GM19372 (cell line): ENCODE data around the gene SLC25A25.
"Not testable (repeated sequence)": the region's sequence is repeated elsewhere in the genome, so short reads cannot be mapped to it uniquely, and the experiment has no call there.

ENCODE experiments used
- ATAC-seq: cut with Tn5 transposase; IDR thresholded peaks from one replicate; pipeline ENCODE4 v1.9.1; 2021; ENCODE audit warnings: mild to moderate bottlenecking, low read depth, moderate library complexity; ENCODE audit not compliant: unreplicated experiment

The SLC25A25 gene

DNA sequence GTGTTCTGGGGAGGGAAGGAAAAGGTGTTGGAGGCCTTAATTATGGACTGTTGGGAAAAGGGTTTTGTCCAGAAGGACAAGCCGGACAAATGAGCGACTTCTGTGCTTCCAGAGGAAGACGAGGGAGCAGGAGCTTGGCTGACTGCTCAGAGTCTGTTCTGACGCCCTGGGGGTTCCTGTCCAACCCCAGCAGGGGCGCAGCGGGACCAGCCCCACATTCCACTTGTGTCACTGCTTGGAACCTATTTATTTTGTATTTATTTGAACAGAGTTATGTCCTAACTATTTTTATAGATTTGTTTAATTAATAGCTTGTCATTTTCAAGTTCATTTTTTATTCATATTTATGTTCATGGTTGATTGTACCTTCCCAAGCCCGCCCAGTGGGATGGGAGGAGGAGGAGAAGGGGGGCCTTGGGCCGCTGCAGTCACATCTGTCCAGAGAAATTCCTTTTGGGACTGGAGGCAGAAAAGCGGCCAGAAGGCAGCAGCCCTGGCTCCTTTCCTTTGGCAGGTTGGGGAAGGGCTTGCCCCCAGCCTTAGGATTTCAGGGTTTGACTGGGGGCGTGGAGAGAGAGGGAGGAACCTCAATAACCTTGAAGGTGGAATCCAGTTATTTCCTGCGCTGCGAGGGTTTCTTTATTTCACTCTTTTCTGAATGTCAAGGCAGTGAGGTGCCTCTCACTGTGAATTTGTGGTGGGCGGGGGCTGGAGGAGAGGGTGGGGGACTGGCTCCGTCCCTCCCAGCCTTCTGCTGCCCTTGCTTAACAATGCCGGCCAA is 40.4 kb downstream of the SLC25A25 start:
- no peak for ATAC-seq

- no peak for ATAC-seq
These were observed 41.1 kb downstream of the SLC25A25 start for GRCh38 chr9:128109050-128109709.

- not testable (repeated sequence) for ATAC-seq
These were observed 43.7 kb downstream of the SLC25A25 start for GRCh38 chr9:128111726-128112125.

DNA sequence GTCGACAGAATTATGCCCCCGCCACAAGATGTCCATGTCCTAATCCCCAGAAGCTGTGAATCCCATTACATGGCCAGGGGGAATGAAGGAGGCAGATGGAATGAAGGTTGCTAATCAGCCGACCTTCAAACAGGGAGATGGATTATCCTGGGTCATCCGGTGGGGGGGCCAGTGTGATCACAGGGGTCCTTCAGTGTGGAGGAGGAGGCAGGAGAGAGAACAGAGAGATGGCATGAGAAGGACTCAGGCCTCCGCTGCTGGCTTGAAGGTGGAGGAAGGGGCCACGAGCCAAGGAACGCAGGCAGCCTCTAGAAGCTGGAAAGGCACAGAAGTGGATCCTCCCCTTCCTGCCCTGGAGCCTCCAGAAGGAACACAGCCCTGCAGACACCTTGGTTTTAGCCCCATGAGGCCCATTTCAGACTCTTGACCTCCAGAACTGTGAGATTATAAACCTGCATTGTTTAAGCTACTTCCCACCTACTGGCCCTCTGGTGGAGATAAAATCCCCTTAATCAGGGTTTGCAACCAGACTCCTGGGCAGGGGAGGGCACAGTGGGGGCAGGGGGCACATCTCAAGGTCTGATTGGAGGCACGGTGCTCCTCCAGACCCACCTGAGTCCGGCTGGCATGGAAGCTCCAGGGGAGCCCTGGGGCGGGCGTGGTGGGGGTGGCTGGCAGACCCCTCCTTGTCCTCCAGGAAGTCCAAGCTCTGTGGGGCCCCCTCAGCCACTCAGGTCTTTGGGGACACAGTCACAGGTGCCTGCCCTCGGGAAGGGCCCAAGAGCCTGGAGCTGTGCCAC is 45.7 kb downstream of the SLC25A25 start:
- no peak for ATAC-seq

- no peak for ATAC-seq
These were observed 46.5 kb downstream of the SLC25A25 start for GRCh38 chr9:128114326-128115186.

- no peak for ATAC-seq
These were observed 47.4 kb downstream of the SLC25A25 start for GRCh38 chr9:128115187-128116103.

DNA sequence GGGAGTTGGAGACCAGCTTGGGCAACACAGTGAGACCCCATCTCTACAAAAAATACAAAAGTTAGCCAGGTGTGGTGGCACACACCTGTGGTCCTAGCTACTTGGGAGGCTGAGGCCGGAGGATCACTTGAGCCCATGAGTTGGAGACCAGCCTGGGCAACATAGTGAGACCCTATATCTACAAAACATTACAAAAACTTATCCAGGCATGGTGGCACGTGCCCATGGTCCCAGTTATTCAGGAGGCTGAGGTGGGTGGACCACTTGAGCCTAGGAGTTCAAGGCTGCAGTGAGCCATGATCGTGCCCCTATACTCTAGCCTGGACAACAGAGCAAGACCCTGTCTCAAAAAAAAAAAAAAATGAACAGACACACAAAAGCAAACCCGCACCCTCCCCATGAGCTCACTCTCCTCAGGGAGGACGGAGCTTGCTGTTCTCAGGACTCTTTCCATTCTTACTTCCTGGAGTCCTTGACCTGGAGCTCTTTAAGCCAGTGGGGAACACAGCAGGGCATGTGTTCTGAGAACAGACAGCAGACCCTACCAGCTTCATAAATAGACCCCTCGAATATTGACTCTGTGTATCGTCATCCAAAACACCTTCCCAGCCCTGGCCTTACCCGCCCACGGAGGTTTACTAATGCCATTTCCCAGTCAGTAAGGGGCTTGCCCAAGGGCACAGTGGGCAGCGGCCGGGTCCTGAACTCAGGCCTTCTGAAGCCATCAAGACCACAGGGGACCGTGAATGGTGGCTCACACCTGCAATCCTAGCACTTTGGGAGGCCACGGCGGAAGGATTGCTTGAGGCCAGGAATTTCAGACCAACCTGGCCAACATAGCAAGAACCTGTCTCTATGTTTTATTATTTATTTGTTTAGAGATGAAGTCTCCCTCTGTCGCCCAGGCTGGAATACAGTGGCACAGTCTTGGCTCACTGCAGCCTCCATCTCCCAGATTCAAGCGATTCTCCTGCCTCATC is 48.4 kb downstream of the SLC25A25 start:
- ATAC-seq, result no peak

- ATAC-seq, result no peak
These were observed 49.8 kb downstream of the SLC25A25 start for GRCh38 chr9:128117613-128118471.

DNA sequence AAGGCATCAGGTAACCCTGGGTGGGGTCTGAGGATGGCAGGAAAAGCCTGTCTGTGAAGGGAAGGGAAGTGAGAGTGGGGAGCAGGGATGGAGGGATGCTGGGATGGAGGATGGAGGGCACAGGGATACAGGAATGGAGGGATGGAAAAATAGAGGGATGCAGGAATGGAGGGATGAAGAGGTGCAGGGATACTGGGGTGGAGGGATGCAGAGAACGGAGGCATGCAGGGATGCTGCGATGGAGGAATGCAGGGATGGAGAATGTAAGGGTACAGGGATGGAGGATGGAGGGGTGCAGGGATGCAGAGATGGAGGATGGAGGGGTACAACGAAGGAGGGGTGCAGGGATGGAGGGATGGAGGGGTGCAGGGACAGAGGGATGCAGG is 50.4 kb downstream of the SLC25A25 start:
- ATAC-seq, result no peak

- ATAC-seq, result no peak
These were observed 51.1 kb downstream of the SLC25A25 start for GRCh38 chr9:128118971-128119665.

GRCh38 chr9:128120061-128120740 is 52.2 kb downstream of the SLC25A25 start:
- ATAC-seq, result no peak

DNA sequence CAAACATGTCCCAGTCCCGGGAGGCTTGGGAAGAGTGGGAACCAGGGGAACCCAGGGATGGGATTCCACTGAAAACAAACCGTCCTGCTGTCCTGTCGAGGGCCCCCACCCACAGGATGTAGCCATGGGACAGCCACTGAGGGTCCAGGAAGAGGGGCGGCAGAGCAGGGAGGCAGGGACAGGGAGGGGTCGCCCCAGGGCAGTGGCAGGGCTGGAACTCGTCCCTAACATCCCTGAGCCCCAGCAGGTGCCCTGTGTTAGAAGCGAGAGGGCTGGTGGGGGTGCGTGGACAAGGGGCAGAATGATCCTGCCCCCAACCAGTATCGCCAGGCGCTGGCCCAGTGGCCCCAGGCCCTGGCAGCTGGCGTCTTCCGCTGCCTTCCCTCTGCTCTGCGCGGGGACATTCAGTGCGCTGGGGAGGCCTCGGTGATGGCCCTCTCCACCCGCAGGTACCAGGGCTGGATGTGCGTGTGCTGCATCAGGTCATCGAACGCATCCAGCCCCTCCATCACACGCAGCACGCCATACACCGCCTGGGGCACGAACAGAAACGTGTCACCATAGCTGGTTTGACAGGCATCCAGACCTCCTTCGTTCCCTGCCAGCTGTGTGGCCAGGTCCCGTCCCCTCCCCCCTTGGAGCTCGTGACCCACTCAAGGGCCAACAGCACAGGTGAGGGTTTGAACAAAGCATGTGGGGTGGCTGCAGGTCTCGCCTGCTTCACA is 52.9 kb downstream of the SLC25A25 start:
- no peak for ATAC-seq

- ATAC-seq, result no peak
These were observed 53.4 kb downstream of the SLC25A25 start for GRCh38 chr9:128121466-128121810.

- ATAC-seq, result no peak
These were observed 54.1 kb downstream of the SLC25A25 start for GRCh38 chr9:128121924-128122808.

GRCh38 chr9:128122809-128123175 is 54.8 kb downstream of the SLC25A25 start:
- no peak for ATAC-seq
